ENCODE data around the gene SPNS3.

The SPNS3 gene

GRCh38 chr17:4467287-4467686 is 33.5 kb downstream of the SPNS3 start:
- DNase-seq = no peak

- DNase-seq = no peak
Observed at GRCh38 chr17:4469552-4469951, 35.8 kb downstream of the SPNS3 start.

GRCh38 chr17:4472286-4472685 is 38.5 kb downstream of the SPNS3 start:
- no peak for DNase-seq

- no peak for DNase-seq
Observed at GRCh38 chr17:4474093-4474492, 40.4 kb downstream of the SPNS3 start.

GRCh38 chr17:4475001-4475400 is 41.3 kb downstream of the SPNS3 start:
- no peak for DNase-seq

GRCh38 chr17:4475463-4475862 is 41.7 kb downstream of the SPNS3 start:
- no peak for DNase-seq

GRCh38 chr17:4476017-4476416 is 42.3 kb downstream of the SPNS3 start:
- no peak for DNase-seq

GRCh38 chr17:4476511-4477070 is 42.9 kb downstream of the SPNS3 start:
- no peak for DNase-seq

- DNase-seq = no peak
Observed at GRCh38 chr17:4477255-4477791, 43.6 kb downstream of the SPNS3 start.

GRCh38 chr17:4478318-4478830 is 44.6 kb downstream of the SPNS3 start:
- no peak for DNase-seq

GRCh38 chr17:4479340-4479981 is 45.7 kb downstream of the SPNS3 start:
- DNase-seq = no peak

GRCh38 chr17:4479982-4480751 is 46.4 kb downstream of the SPNS3 start:
- DNase-seq = peak; percentile 52

GRCh38 chr17:4480929-4481898 is 47.5 kb downstream of the SPNS3 start:
- peak; percentile 59 for DNase-seq

GRCh38 chr17:4482338-4483011 is 48.7 kb downstream of the SPNS3 start:
- DNase-seq = no peak

GRCh38 chr17:4483012-4483840 is 49.5 kb downstream of the SPNS3 start:
- DNase-seq = no peak

- DNase-seq = no peak
Observed at GRCh38 chr17:4485676-4486646, 52.2 kb downstream of the SPNS3 start.

- no peak for DNase-seq
Observed at GRCh38 chr17:4487296-4487695, 53.6 kb downstream of the SPNS3 start.

- DNase-seq = no peak
Observed at GRCh38 chr17:4487820-4488716, 54.3 kb downstream of the SPNS3 start.

Measured in right kidney (tissue), 1 donor.